Adrenal gland (tissue), 5 donors: Measurements from ENCODE around the gene TNFRSF18.

Experiments
- CTCF ChIP-seq, 6 experiments: fragments of 450-650 bp in 4 of 6; fragments of 200-600 bp in 2 of 6; sonication (generic) in 1 of 6; IDR thresholded peaks; 1 replicate in 5 of 6; 2 replicates in 1 of 6; pipeline versions ENCODE4 v1.5.1 to v1.8.0; 2016 to 2021; ENCODE audit warnings: antibody characterized with exemption in 6 of 6, mild to moderate bottlenecking in 2 of 6, moderate library complexity in 1 of 6
- POLR2A ChIP-seq, 2 donors: fragments of 450-650 bp; IDR thresholded peaks; one replicate each; pipeline ENCODE4 v1.6.1; 2017; ENCODE audit warnings: antibody characterized with exemption in 2 of 2, mild to moderate bottlenecking in 2 of 2, moderate library complexity in 1 of 2
- donor health status: DM: no; HTN: no; CAD: no.

GRCh38 chr1:1250786-1251284 lies 44.4 kb upstream of the TNFRSF18 start:
- TF ChIP-seq POLR2A (IDR thresholded peaks at IDR 0.05), result no peak
- TF ChIP-seq CTCF (IDR thresholded peaks at IDR 0.05), result no peak
